H1 (cell line): ENCODE results near the gene BTNL2. TPM values are rescaled to one million over a fixed set of nuclear protein-coding genes. Genes with fewer than 3 reads are reported as not detected.

Experiments used
- CTCF ChIA-PET: fragments of 300-600 bp; sonication (Branson Sonifier 250); formaldehyde crosslinking; loops from one replicate; lab custom pipeline; 2021; ENCODE audit not compliant: partially characterized antibody; lab: Charles Lee
- POLR2A ChIA-PET: fragments of 300-600 bp; sonication (Branson Sonifier 250); formaldehyde crosslinking; loops from one replicate; lab custom pipeline; 2021; ENCODE audit warnings: inconsistent platforms; ENCODE audit not compliant: partially characterized antibody; lab: Charles Lee
- DNase-seq, 2 experiments: peaks; one replicate each; pipeline versions ENCODE4 v3.0.0 to v3.0.0-alpha.2; 2010 to 2022; ENCODE audit warnings: low spot score in 2 of 2, low read depth in 1 of 2, mixed read lengths in 1 of 2
- FAIRE-seq: peaks from 2 replicates; lab custom pipeline; 2011; peaks lifted over from hg19 to GRCh38; lab: Jason Lieb, UNC
- H2AFZ ChIP-seq: 2 replicates; pipeline ENCODE4 v1.8.1; 2012; ENCODE audit warnings: low read length, inconsistent platforms
- H2AK5ac ChIP-seq: 2 replicates; pipeline ENCODE4 v1.6.1; 2013; ENCODE audit warnings: low read depth, low read length
- H2BK120ac ChIP-seq: replicated peaks from 2 replicates; pipeline ENCODE3; 2013; ENCODE audit warnings: low read depth, low read length, inconsistent platforms
- H2BK12ac ChIP-seq: 2 replicates; pipeline ENCODE4 v1.6.1; 2013; ENCODE audit warnings: low read depth, low read length
- H2BK15ac ChIP-seq: 2 replicates; pipeline ENCODE4 v1.6.1; 2013; ENCODE audit warnings: low read length
- H2BK20ac ChIP-seq: 2 replicates; pipeline ENCODE4 v1.6.1; 2013; ENCODE audit warnings: low read length
- H2BK5ac ChIP-seq: 2 replicates; pipeline ENCODE4 v1.6.1; 2013; ENCODE audit warnings: low read depth, low read length
- H3K14ac ChIP-seq: 2 replicates; pipeline ENCODE4 v1.6.1; 2013; ENCODE audit warnings: inconsistent platforms; ENCODE audit not compliant: insufficient read length
- H3K18ac ChIP-seq: 2 replicates; pipeline ENCODE4 v1.6.1; 2013; ENCODE audit warnings: low read length; ENCODE audit errors: extremely low read depth
- H3K23ac ChIP-seq: 2 replicates; pipeline ENCODE4 v1.6.1; 2013; ENCODE audit warnings: inconsistent platforms; ENCODE audit not compliant: insufficient read length
- H3K23me2 ChIP-seq: 2 replicates; pipeline ENCODE4 v1.6.1; 2013; ENCODE audit warnings: low read depth, low read length
- H3K27ac ChIP-seq: 2 replicates; pipeline ENCODE4 v1.6.1; 2011; ENCODE audit warnings: low read depth, low read length, inconsistent platforms
- H3K27me3 ChIP-seq, 4 experiments: replicated peaks in 1 of 4; 1 replicate in 1 of 4; 2 replicates in 3 of 4; pipeline versions ENCODE4 v1.6.1 to v1.8.1; 2011 to 2013; ENCODE audit warnings: low read length in 3 of 4, mild to moderate bottlenecking in 3 of 4, inconsistent platforms in 2 of 4, mixed read lengths in 2 of 4, moderate library complexity in 1 of 4; ENCODE audit not compliant: control insufficient read depth in 3 of 4, insufficient read depth in 3 of 4; ENCODE audit errors: extremely low read depth in 1 of 4
- H3K36me3 ChIP-seq, 4 experiments: 2 replicates each; pipeline versions ENCODE4 v1.6.1 to v1.8.1; 2011 to 2013; ENCODE audit warnings: mild to moderate bottlenecking in 4 of 4, low read length in 3 of 4, moderate library complexity in 2 of 4, control low read depth in 1 of 4, inconsistent platforms in 1 of 4; ENCODE audit not compliant: insufficient read depth in 4 of 4, control insufficient read depth in 2 of 4
- H3K4ac ChIP-seq: replicated peaks from 2 replicates; pipeline ENCODE3; 2013; ENCODE audit warnings: low read length, low read depth, mixed read lengths, inconsistent platforms; ENCODE audit not compliant: insufficient read length
- H3K4me1 ChIP-seq, 4 experiments: replicated peaks in 1 of 4; 1 replicate in 1 of 4; 2 replicates in 3 of 4; pipeline versions ENCODE4 v1.6.1 to v1.8.1; 2011 to 2013; ENCODE audit warnings: low read length in 3 of 4, inconsistent platforms in 2 of 4, mixed read lengths in 1 of 4; ENCODE audit not compliant: insufficient read depth in 4 of 4, control insufficient read depth in 3 of 4
- H3K4me2 ChIP-seq, 2 experiments: 2 replicates each; pipeline versions ENCODE4 v1.6.1 to v1.8.1; 2011 to 2013; ENCODE audit warnings: low read depth in 2 of 2, low read length in 2 of 2, control low read depth in 1 of 2, inconsistent platforms in 1 of 2, mild to moderate bottlenecking in 1 of 2; ENCODE audit not compliant: insufficient read depth in 1 of 2
- H3K4me3 ChIP-seq, 4 experiments: fragments of 200-600, 300-600 bp in 1 of 4; sonication (generic), shearing (Covaris generic), sonication (Bioruptor Twin) in 1 of 4; 2 replicates each; pipeline versions ENCODE4 v1.5.1 to v1.8.1; 2011 to 2016; ENCODE audit warnings: low read length in 4 of 4, low read depth in 3 of 4, control low read depth in 2 of 4, inconsistent platforms in 2 of 4, mild to moderate bottlenecking in 2 of 4, mixed read lengths in 1 of 4, moderate library complexity in 1 of 4; ENCODE audit not compliant: insufficient read depth in 2 of 4; ENCODE audit errors: extremely low read depth in 1 of 4
- H3K56ac ChIP-seq: replicated peaks from 2 replicates; pipeline ENCODE3; 2013; ENCODE audit warnings: low read depth, mild to moderate bottlenecking, mixed read lengths, low read length, inconsistent platforms; ENCODE audit not compliant: insufficient read length
- H3K79me1 ChIP-seq: 2 replicates; pipeline ENCODE4 v1.6.1; 2013; ENCODE audit warnings: low read depth, low read length, control low read depth
- H3K79me2 ChIP-seq, 2 experiments: 2 replicates each; pipeline versions ENCODE4 v1.6.1 to v1.8.1; 2012 to 2013; ENCODE audit warnings: low read length in 2 of 2, mild to moderate bottlenecking in 2 of 2, inconsistent platforms in 1 of 2; ENCODE audit not compliant: insufficient read depth in 2 of 2, control insufficient read depth in 1 of 2
- H3K9ac ChIP-seq, 4 experiments: replicated peaks in 1 of 4; 1 replicate in 1 of 4; 2 replicates in 3 of 4; pipeline versions ENCODE4 v1.6.1 to v1.8.1; 2011 to 2013; ENCODE audit warnings: low read depth in 3 of 4, low read length in 3 of 4, control low read depth in 2 of 4, mild to moderate bottlenecking in 2 of 4, moderate library complexity in 2 of 4, inconsistent platforms in 1 of 4; ENCODE audit errors: extremely low read depth in 1 of 4
- H3K9me3 ChIP-seq, 2 experiments: 2 replicates each; pipeline versions ENCODE4 v1.6.1 to v1.8.1; 2012 to 2013; ENCODE audit warnings: mild to moderate bottlenecking in 2 of 2, moderate library complexity in 2 of 2, control low read depth in 1 of 2, inconsistent platforms in 1 of 2, low read depth in 1 of 2, low read length in 1 of 2, mixed read lengths in 1 of 2; ENCODE audit not compliant: insufficient read depth in 2 of 2
- H4K20me1 ChIP-seq, 2 experiments: replicated peaks in 1 of 2; 2 replicates each; pipeline versions ENCODE3 to v1.8.1; 2011 to 2013; ENCODE audit warnings: inconsistent platforms in 2 of 2, low read length in 2 of 2, mild to moderate bottlenecking in 1 of 2; ENCODE audit not compliant: insufficient read depth in 2 of 2, control insufficient read depth in 1 of 2
- H4K5ac ChIP-seq: 2 replicates; pipeline ENCODE4 v1.6.1; 2013; ENCODE audit warnings: low read length, low read depth, mixed read lengths, inconsistent platforms; ENCODE audit not compliant: insufficient read length
- H4K8ac ChIP-seq: 2 replicates; pipeline ENCODE4 v1.8.0; 2013; ENCODE audit warnings: mild to moderate bottlenecking, moderate library complexity, low read length, inconsistent platforms; ENCODE audit not compliant: insufficient read depth; ENCODE audit errors: extremely low read depth
- H4K91ac ChIP-seq: replicated peaks from 2 replicates; pipeline ENCODE3; 2013; ENCODE audit warnings: low read length, mixed read lengths, inconsistent platforms; ENCODE audit not compliant: insufficient read length
- RFX5 ChIP-seq: IDR thresholded peaks from 2 replicates; pipeline ENCODE4 v1.6.1; 2011; ENCODE audit warnings: low read depth, low read length, improper control_type of control experiment, borderline replicate concordance
- WGBS, 2 experiments: shearing (Covaris generic) in 1 of 2; methylation state at CpG; one replicate each; pipeline versions ENCODE4 v1.1.6 to v1.1.7; 2013 to 2015; ENCODE audit warnings: low lambda C conversion rate in 2 of 2, mixed read lengths in 2 of 2, inconsistent platforms in 1 of 2, low coverage in 1 of 2, missing lambda C conversion rate in 1 of 2; ENCODE audit not compliant: insufficient replicate concordance in 2 of 2, insufficient coverage in 1 of 2, insufficient read length in 1 of 2; ENCODE audit errors: extremely low coverage in 1 of 2, missing lambda C conversion rate in 1 of 2; 5-methylcytosine and 5-hydroxymethylcytosine counted together
- polyA plus RNA-seq, 7 experiments: library from polyadenylated mRNA; depleted of rRNA in 3 of 7; stranded (reverse) in 5 of 7; unstranded in 2 of 7; fragments of >200 nt in 5 of 7; fragments of 200-250 nt in 2 of 7; gene quantifications; 1 replicate in 5 of 7; 2 replicates in 1 of 7; 4 replicates in 1 of 7; pipeline versions ENCODE4 v1.2.1 to v1.2.3, GENCODE V29; 2011 to 2013; ENCODE audit warnings: missing spikeins in 2 of 7, mixed read lengths in 2 of 7
- total RNA-seq: library from RNA; stranded (reverse); fragmentation: NEBNext Ultra II Directional; extraction: Animal tissue kit (Norgen Biotek cat#: 25700); gene quantifications from 2 replicates; pipeline ENCODE4 v1.2.1, GENCODE V29; 2021
- TF ChIP-seq, protein P1 (sequence below): IDR thresholded peaks from 2 replicates; pipeline ENCODE4 v1.6.1; 2011; ENCODE audit warnings: low read length, improper control_type of control experiment

BTNL2 gene
- total and polyA plus RNA-seq, 2 of the 8 experiments (the other 6 are each of a cell fraction or from before 2014, with no cell fraction given), result not detected

GRCh38 chr6:32436995-32437836 is 30.2 kb upstream of the BTNL2 start:
- Histone ChIP-seq H3K56ac (no peak overlapping the region), H3K14ac (no peak overlapping the region), H2BK12ac (no peak overlapping the region), H3K23me2 (no peaks in the 10 kb centered on the region), H3K79me1 (no peaks in the 10 kb centered on the region), H3K4ac (no peak overlapping the region)
- TF ChIP-seq, protein P1, sequence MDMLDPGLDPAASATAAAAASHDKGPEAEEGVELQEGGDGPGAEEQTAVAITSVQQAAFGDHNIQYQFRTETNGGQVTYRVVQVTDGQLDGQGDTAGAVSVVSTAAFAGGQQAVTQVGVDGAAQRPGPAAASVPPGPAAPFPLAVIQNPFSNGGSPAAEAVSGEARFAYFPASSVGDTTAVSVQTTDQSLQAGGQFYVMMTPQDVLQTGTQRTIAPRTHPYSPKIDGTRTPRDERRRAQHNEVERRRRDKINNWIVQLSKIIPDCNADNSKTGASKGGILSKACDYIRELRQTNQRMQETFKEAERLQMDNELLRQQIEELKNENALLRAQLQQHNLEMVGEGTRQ, result no peak
- TF ChIP-seq RFX5, result peak; percentile 81
- TF ChIP-seq, all 59 proteins: peak for 1
- no peak overlapping the region for H4K8ac ChIP-seq
- 94% methylated on average over 2 of the region's 2 CpGs; no CpG with 5 or more reads in 1 of the 2 experiments for WGBS, 2 experiments
- no peak overlapping the region for H2AK5ac ChIP-seq
- H3K4me3 ChIP-seq, result no peak overlapping the region
- H2BK20ac ChIP-seq, result no peak overlapping the region
- CTCF ChIA-PET, result interaction anchor here (0.7 to 1.5 kb wide), 4 partner anchors 12 to 416 kb away, joined by 3 to 4 read pairs (median 3); partner anchors contain the start of gene TAP1
- no peaks in the 10 kb centered on the region for H3K79me2 ChIP-seq
- no peak overlapping the region for H2AFZ ChIP-seq
- H2BK120ac ChIP-seq, result no peak overlapping the region
- DNase-seq (no peak), FAIRE-seq (no peak)
- no peaks in the 10 kb centered on the region for H3K27me3 ChIP-seq
- H4K20me1 ChIP-seq, result no peaks in the 10 kb centered on the region
- H3K9ac ChIP-seq, result no peak overlapping the region
- H2BK5ac ChIP-seq, result no peak overlapping the region
- no peak overlapping the region for H3K18ac ChIP-seq
- H2BK15ac ChIP-seq, result no peak overlapping the region
- no peaks in the 10 kb centered on the region for H3K36me3 ChIP-seq
- H4K5ac ChIP-seq, result no peak overlapping the region
- H3K9me3 ChIP-seq, result no peaks in the 10 kb centered on the region
- no peak overlapping the region for H3K4me2 ChIP-seq
- no peak overlapping the region for H4K91ac ChIP-seq
- POLR2A ChIA-PET, result no interaction called here
- H3K4me1 ChIP-seq, result peaks cover 0 to 2% (median 0%) of the 10 kb centered on the region in 4 experiments; a peak in 1 of 7 replicates
- H3K23ac ChIP-seq, result no peak overlapping the region
- no peak overlapping the region for H3K27ac ChIP-seq
